Activated CD8-positive, alpha-beta T cell treated with anti-CD3 and anti-CD28 coated beads for 36 hours (primary cell): Measurements from ENCODE around the gene IQSEC3. TPM values are rescaled to one million over a fixed set of nuclear protein-coding genes. Genes with fewer than 3 reads are reported as not detected.

ENCODE experiments used
- ATAC-seq: fragments of 200-7000 bp; cut with Tn5 transposase; one replicate; pipeline ENCODE4 v1.10.0; 2021; ENCODE audit warnings: mild to moderate bottlenecking, moderate library complexity
- CTCF ChIA-PET: fragments of 350-600 bp; sonication (Branson Sonifier 250); formaldehyde crosslinking; loops from one replicate; lab custom pipeline; 2021; ENCODE audit warnings: antibody characterized with exemption; lab: Charles Lee
- POLR2A ChIA-PET: fragments of 350-600 bp; sonication (Branson Sonifier 250); formaldehyde crosslinking; loops from one replicate; lab custom pipeline; 2021; ENCODE audit warnings: antibody characterized with exemption; lab: Charles Lee
- DNase-seq: peaks from one replicate; pipeline ENCODE4 v3.0.0-alpha.2; 2020
- H3K27ac Mint-ChIP-seq: one replicate; pipeline ENCODE4 v1.8.0; 2021; ENCODE audit warnings: mild to moderate bottlenecking, mixed read lengths
- H3K27me3 Mint-ChIP-seq: one replicate; pipeline ENCODE4 v1.8.0; 2021; ENCODE audit warnings: mixed read lengths
- H3K36me3 Mint-ChIP-seq: one replicate; pipeline ENCODE4 v1.8.0; 2021; ENCODE audit warnings: low read depth, mixed read lengths
- H3K4me1 Mint-ChIP-seq: one replicate; pipeline ENCODE4 v1.8.0; 2021; ENCODE audit warnings: low read depth, mixed read lengths
- H3K4me3 Mint-ChIP-seq: one replicate; pipeline ENCODE4 v1.8.0; 2021; ENCODE audit warnings: mild to moderate bottlenecking, moderate library complexity, mixed read lengths
- H3K9me3 Mint-ChIP-seq: one replicate; pipeline ENCODE4 v1.8.0; 2021; ENCODE audit warnings: mixed read lengths
- CTCF ChIP-seq: fragments of 200-600 bp; IDR thresholded peaks from one replicate; pipeline ENCODE4 v1.8.0; 2022; ENCODE audit warnings: antibody characterized with exemption, mild to moderate bottlenecking
- intact Hi-C: fragments of 100-400 bp; cut with micrococcal nuclease; formaldehyde crosslinking; loops from one replicate; pipeline ENCODE4 v1.10.0; 2022
- total RNA-seq, 2 experiments: library from RNA; stranded (reverse); gene quantifications; one replicate each; pipeline ENCODE4 v1.2.3, GENCODE V29; 2021

The IQSEC3 gene
- total RNA-seq, 2 experiments from 2014 or later: 2.5 to 2.7 TPM

- H3K4me1 Mint-ChIP-seq: peaks cover 7% of the 10 kb centered on the region
- peaks cover 6% of the 10 kb centered on the region for H3K27me3 Mint-ChIP-seq
- no peaks in the 10 kb centered on the region for H3K9me3 Mint-ChIP-seq
- ATAC-seq: no peak
- TF ChIP-seq CTCF: no peak
- DNase-seq: no peak
- CTCF ChIA-PET: interaction anchor here (0.8 to 1.9 kb wide), 2 partner anchors 34 to 41 kb away, joined by 3 to 6 read pairs; partner anchors contain the start of gene SLC6A12
- POLR2A ChIA-PET: interaction anchor here (1.5 kb wide), 1 partner anchor 11 kb away, joined by 4 read pairs; no protein-coding TSS in a partner anchor
- intact Hi-C loops: no loop called here
- H3K36me3 Mint-ChIP-seq: no peaks in the 10 kb centered on the region
- no peak overlapping the region for H3K4me3 Mint-ChIP-seq
- no peak overlapping the region for H3K27ac Mint-ChIP-seq
Observed at GRCh38 chr12:179131-179884, 112.7 kb downstream of the IQSEC3 start.

- Mint-ChIP-seq H3K9me3 (no peaks in the 10 kb centered on the region), H3K36me3 (no peaks in the 10 kb centered on the region), H3K27me3 (peaks cover 7% of the 10 kb centered on the region), H3K4me1 (peaks cover 7% of the 10 kb centered on the region), H3K27ac (no peak overlapping the region), H3K4me3 (no peak overlapping the region)
- ChIA-PET CTCF (interaction anchor here (0.8 to 1.9 kb wide), 2 partner anchors 34 to 40 kb away, joined by 3 to 6 read pairs; partner anchors contain the start of gene SLC6A12), POLR2A (no interaction called here)
- TF ChIP-seq CTCF: no peak
- no peak for ATAC-seq
- intact Hi-C loops: no loop called here
- no peak for DNase-seq
Observed at GRCh38 chr12:179885-180284, 113.3 kb downstream of the IQSEC3 start.

GRCh38 chr12:180445-180844, 113.9 kb downstream of the IQSEC3 start:
- H3K27ac Mint-ChIP-seq: no peak overlapping the region
- CTCF ChIA-PET: interaction anchor here (1.9 kb wide), 1 partner anchor 39 kb away, joined by 6 read pairs; no protein-coding TSS in a partner anchor
- intact Hi-C loops: no loop called here
- peaks cover 7% of the 10 kb centered on the region for H3K4me1 Mint-ChIP-seq
- TF ChIP-seq CTCF: no peak
- no peak overlapping the region for H3K4me3 Mint-ChIP-seq
- DNase-seq (peak; percentile 15), ATAC-seq (peak; percentile 24)
- POLR2A ChIA-PET: no interaction called here
- H3K9me3 Mint-ChIP-seq: no peaks in the 10 kb centered on the region
- no peaks in the 10 kb centered on the region for H3K36me3 Mint-ChIP-seq
- peaks cover 8% of the 10 kb centered on the region for H3K27me3 Mint-ChIP-seq

- ATAC-seq: no peak
- Mint-ChIP-seq H3K4me3 (no peak overlapping the region), H3K36me3 (no peaks in the 10 kb centered on the region), H3K4me1 (peaks cover 7% of the 10 kb centered on the region), H3K27ac (no peak overlapping the region), H3K9me3 (no peaks in the 10 kb centered on the region), H3K27me3 (peaks cover 8% of the 10 kb centered on the region)
- intact Hi-C loops: no loop called here
- POLR2A ChIA-PET: no interaction called here
- DNase-seq: no peak
- TF ChIP-seq CTCF: no peak
- CTCF ChIA-PET: no interaction called here
Observed at GRCh38 chr12:181921-182320, 115.4 kb downstream of the IQSEC3 start.

- Mint-ChIP-seq H3K27me3 (peaks cover 8% of the 10 kb centered on the region), H3K36me3 (no peaks in the 10 kb centered on the region), H3K4me1 (peaks cover 7% of the 10 kb centered on the region), H3K4me3 (no peak overlapping the region), H3K9me3 (no peaks in the 10 kb centered on the region), H3K27ac (no peak overlapping the region)
- intact Hi-C loops: no loop called here
- POLR2A ChIA-PET: no interaction called here
- ATAC-seq (no peak), DNase-seq (no peak)
- CTCF ChIA-PET: no interaction called here
- TF ChIP-seq CTCF: no peak
Observed at GRCh38 chr12:182381-182892, 115.9 kb downstream of the IQSEC3 start.
